HG02970 (cell line): ENCODE data around the gene FAM43A.

ENCODE experiments used
- ATAC-seq: cut with Tn5 transposase; IDR thresholded peaks from one replicate; pipeline ENCODE4 v1.9.1; 2021; ENCODE audit warnings: mild to moderate bottlenecking, moderate library complexity, moderate number of reproducible peaks; ENCODE audit not compliant: unreplicated experiment, low FRiP score

FAM43A gene

DNA sequence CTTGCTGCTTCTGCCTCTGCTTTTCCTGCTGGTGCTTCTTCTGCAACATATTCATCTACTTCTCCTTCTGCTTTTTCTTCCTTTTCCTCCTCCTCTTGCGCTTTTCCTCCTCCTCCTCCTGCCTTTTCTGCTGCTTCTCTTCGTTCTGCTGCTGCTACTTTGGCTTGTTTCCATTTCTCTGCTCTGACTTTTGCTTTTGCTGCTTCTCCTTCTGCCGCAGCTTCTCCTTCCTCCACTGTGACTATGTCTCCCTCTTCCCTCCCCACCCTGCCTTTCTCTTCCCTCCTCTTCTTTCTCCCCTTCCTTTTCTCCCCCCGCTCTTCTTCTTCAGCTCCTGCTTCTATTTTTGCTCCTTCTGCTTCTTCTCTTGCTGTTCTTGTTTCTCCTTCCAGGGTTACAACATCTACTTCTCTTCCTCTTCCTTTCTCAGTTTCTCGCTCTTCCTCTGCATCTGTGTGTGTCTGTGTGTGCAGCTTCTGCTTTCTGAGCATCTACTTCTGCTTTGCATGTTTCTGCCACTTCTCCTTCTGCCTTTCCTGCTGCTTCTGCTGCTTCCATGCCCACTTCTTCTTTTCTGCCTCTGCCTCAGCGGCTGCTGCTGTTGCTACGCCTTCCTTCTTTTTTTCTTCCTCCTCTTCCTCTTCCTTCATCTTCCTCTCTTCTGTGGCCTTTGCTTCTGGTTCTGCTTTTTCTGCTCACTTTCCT, 51.4 kb downstream of the FAM43A start:
- ATAC-seq = no peak
